ENCODE results near the gene CENPU.
"Not testable (repeated sequence)": the region's sequence is repeated elsewhere in the genome, so short reads cannot be mapped to it uniquely, and the experiment has no call there.

CENPU gene

DNA sequence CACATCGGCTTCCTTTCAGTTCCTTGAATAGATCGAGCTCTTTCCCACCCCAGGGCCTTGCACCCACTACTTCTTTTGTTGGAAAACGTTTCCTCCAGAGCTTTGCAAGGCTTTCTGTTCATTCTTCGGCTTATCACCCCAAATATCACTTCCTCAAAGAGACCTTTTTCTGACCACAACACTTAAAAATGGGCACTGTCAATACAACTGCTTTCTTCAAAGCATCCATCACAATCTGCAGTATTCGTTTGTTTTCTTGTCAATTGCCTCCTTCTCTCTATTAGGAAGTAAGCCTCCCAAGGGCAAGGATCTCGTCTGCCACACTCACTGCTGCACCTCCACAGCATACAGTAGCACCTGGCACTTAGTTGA lies 17.7 kb upstream of the CENPU start:
- no peak for DNase-seq

DNA sequence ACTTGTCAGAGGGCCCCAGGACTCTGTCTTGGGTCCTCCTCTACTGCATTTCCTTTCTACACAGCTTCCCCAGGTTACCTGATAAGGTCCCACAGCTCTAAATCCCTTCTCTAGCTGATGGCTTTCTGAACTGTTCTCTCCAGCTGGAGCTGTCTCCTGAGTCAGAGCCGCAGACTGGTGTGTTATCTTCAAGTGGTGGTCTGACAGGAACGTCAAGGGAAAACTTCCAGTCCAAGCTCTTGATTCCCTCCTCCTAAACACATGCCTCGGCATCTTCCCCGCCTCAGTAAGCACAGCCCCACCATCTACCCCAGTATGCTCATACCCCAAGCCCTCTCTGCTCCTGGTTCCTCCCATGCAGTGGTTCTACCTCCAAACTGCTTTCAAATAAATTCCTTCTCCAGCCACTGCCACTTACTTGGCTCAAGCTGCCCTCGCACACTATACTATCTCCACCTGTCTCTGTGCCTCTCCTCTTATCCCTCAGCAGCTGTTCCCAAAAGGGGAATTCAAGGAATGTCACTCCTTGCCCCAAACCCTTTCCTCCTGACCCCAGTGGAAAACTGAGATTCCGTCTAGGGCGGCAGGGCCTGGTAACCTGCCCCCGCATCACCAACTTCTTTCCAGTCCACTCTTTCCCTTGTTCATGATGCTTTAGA lies 17.2 kb upstream of the CENPU start:
- no peak for DNase-seq

DNA sequence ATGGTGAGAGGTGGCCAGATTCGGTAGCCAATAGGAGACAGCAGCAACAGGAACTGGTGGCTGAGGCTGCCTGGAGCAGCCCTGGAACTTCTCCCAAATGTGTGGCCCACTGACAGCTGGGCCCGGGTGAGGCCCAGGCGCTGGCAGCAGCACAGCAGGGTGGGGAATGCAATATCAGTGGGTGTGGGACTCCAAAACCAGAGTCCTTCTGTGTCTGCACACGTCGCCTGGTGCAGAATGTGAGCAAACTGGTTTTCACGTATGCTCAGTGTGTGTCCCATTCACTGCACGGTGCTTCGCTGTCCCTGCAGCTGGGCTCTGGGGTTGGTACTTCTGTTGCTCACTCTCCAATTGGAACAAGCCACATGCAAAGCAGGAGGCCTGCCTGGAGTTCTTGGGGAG lies 14.4 kb upstream of the CENPU start:
- DNase-seq: no peak

DNA sequence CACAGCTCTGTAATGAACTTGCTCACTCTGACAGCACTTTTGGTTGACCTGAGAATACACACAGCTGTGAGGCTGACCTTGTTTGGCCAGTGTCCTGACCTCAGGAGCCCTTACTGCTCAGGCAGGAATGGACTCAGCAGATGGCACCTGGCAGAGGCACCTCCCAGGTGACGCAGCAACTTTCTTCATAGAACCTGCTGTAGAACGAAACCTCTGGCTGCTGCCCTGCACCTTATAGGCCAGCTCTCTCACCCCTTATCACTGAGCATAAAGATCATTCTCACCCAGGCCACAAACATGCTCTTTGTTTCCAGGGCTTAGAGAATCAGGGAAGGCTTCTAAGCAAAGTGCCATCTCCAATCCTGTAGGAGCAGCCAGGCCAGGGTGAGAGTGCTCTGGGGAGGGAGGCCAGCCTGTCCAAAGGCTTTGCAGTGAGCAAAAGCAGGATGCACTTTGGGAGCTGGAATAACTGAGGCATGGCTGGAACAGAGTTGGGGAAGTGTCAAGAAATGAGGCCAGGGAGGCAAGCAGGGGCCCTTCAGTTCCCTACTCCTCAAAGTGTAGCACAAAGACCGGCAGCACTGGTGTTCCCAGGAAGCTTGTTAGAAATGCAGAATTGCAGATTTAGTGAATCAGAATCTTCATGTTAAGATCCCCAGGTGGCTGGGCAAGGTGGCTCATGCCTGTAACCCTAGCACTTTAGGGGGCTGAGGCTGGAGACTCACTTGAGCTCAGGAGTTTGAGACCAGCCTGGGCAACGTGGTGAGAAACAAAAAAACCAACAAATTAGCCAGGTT lies 13.3 kb upstream of the CENPU start:
- no peak for DNase-seq

DNA sequence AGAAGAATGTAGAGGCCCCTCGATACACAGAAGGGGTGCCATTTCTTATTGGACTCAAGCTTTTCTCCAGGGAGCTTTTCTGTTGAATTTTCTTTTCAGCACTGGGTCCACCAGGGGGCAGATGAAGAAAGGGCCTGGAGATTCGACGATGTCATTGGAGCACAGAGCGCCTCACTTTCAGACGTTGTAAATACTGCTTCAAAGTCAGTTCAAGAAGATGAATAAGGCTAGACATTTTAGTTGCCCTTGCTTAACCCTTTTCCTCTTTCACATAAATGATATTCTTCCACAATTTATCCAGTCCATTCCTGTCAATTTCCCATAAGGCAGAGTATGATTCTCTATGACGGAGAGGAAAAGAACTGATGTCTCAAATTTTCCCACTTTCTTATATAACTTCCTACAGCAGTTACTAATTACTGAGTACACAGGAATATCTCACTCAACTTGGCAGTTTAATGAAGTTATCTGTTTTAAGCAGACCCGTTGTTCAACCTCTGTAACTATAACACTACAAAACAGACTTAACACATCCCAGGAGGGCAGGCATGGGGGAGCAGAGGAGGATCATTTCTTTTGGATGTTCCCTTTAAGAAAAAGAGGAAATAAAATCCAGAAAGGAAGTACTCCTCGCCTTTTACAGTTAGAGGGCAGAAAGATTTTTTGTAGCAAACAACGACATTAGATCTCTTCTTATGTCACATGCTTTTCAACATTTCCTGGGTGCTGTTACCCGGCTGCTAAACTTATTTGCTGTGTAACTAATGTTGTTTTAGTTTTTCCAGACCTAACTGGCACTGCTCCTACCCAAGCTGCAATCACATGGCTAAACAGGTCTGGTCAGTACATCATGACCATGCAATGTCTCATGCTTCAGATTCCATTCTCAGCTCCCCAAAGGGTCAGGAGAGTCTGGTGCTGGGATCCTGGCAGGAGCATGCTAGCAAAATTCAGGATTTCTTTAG lies 12.2 kb upstream of the CENPU start:
- peak; percentile 15 for DNase-seq

DNA sequence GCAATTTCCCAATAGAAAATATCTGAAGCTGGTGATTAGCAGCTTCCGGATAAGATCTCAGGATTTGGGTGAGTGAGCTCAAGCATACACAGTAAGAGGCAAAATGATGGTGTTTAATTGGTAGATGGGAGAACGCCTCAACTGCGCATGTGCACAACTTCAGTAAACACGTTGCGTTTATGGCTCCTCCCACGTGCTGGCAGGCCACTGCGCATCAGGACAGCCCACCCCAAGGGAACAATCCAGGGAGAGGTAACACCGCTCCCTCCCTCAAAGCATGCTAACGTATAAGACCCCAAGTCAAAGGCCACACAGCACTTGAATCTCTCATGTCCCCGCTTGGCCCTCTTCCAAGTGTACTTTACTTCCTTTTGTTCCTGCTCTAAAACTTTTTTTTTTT lies 10.3 kb upstream of the CENPU start:
- DNase-seq: no peak

DNA sequence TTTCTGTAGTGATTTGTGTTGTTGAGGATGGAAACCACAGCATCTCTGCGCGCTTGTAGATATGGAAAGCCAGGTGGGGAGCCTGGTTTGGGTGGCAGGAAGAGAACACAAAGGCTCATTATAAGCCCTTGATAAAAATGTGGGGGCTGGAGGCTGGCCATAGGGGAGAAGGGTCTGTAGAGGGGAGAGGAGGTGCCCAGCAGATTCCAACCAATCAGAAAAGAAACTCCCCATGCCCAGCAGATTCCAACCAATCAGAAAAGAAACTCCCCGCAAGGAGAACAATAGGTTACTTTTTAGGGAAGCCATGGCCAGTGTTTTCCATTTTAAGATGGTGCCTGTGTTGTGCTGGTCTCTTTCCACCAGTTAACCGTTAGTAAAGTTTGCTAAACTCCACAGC lies 9.8 kb upstream of the CENPU start:
- DNase-seq: no peak

DNA sequence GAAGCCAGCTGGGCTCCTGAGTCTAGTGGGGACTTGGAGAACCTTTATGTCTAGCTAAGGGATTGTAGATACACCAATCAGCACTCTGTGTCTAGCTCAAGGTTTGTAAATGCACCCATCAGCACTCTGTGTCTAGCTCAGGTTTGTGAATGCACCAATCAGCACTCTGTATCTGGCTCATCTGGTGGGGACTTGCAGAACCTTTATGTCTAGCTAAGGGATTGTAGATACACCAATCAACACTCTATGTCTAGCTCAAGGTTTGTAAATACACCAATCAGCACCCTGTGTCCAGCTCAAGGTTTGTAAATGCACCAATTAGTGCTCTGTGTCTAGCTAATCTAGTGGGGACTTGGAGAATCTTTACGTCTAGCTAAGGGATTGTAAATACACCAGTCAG lies 7.8 kb upstream of the CENPU start:
- not testable (repeated sequence) for DNase-seq

DNA sequence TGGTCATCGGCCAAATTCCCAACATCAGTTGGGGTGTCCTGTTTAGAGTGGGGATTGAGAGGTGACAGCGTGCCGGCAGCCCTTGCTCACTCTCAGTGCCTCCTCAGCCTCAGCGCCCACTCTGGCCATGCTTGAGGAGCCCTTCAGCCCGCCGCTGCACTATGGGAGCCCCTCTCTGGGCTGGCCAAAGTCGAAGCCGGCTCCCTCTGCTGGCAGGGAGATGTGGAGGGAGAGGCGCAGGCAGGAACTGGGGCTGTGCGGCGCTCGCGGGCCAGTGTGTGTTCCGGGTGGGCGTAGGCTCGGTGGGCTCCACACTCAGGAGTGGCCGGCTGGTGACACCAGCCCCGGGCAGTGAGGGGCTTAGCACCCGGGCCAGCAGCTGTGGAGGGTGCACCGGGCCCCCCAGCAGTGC lies 7.1 kb upstream of the CENPU start:
- DNase-seq: no peak

DNA sequence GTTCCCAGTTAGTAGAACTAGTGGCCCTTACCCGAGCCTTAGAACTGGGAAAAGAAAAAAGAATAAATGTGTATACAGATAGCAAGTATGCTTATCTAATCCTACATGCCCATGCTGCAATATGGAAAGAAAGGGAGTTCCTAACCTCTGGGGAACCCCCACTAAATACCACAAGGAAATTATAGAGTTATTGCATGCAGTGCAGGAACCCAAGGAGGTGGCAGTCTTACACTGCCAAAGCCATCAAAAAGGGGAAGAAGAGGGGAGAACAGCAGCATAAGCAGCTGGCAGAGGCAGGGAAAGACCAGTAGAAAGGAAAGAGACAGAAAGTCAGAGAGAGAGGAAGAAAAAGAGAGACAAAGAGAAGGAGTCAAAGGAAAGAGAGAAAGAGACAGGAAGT lies 5.7 kb upstream of the CENPU start:
- DNase-seq: not testable (repeated sequence)

DNA sequence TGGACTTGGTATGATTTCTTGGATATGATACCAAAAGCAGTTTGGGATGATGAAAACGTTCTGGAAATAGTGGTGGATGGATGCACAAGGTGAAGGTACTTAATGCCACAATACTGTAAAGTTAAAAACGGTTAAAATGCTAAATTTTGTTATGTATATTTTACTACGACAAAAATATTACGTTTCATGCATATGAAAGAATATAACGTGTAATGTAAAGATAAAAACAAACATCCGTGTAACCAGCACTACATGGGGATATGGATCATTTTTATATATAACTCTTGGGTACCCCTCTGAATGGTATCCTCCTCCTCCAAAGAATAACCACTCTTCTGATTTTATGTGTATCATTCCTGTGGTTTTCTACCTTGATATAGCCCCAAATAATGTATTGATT lies 862 bp upstream of the CENPU start:
- no peak for DNase-seq

DNA sequence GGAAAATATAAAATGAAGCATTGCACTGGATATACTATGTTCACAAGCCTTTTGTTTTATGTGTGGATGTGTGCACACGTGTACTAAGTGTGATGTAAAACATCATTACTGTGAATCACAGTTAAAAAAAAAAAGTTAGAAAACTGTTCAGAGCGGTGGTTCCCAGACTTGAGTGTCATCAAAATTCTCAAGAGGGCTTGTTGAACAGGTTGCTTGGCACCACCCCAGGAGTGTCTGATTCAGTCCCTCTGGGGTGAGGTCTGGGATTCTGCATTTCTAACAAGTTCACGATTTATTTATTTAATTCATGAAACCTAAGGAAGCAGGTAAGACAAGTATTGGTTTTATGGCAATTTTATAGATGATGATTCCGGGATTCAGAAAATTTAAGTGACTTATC lies 1.8 kb downstream of the CENPU start:
- no peak for DNase-seq

DNA sequence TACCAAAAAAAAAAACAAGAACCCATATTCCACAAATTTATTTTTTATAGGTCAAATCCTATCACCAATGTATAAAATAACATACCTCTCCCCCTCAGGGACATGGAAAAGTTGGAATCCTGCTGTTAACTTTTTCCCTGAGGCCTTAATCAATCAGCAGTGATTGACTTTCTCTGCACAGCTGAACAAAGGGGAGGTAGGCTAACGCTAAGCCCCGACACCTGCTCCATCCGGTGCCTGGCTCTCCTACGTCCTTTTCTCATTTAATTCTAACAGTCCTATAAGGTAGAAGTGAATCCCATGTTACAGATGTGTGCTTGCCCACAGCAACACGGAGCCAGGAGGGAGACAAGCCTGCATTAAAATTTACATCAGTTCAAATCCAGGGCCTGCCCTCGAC lies 2.8 kb downstream of the CENPU start:
- DNase-seq: no peak

DNA sequence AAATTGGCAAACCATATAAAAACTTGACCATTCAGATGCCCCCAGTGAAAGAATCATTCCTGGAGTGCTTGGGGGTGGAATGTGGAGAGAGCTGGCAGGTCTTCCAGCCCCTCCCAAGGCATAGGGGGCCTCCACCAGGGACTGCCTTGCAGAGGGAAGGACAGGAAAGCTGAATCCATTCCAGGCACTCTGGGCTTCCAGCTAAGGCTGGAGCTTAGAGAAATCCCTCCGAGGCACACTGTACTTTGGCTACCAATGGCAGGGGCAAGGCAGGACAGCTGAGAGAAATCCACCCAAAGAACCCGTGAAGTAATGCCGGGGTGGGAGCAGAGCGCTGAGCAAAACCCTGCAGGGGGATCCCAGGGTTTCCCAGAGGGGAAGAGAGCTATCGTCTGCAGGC lies 4.0 kb downstream of the CENPU start:
- no peak for DNase-seq

DNA sequence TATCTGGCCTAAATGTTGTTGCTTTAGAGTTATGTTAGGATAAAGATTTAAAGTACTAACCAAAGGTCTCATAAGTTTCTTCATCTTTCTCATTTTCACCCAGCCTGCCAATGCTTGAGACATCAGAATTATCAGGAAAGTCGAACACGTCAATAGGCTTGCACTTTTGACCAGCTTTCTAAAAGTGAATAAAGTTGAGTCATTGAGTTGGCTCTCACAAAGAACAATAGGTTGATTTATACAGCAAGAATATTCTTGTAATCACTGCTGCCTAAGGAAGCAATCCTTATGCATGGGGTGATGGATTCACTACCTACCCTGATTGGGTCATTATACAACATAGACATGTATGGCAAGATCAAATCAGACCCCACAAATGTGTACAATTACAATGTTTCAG lies 5.0 kb downstream of the CENPU start:
- DNase-seq: no peak

DNA sequence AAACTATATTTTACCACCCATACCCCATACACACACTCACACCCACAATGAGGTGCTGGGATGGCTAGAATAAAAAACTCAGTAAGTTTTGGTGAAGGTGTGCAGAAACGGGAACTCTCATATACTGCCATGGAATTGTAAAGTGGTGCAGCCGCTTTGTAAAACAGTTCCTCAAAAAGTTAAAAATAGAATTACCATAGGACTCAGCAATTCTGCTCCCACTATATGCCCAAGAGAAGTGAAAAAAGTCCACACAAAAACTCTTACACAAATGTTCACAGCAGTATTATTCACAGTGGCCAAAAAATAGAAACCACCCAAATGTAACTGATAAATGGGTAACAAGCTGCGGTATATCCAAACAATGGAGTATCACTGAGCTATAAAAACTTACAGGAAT lies 6.5 kb downstream of the CENPU start:
- DNase-seq: no peak

DNA sequence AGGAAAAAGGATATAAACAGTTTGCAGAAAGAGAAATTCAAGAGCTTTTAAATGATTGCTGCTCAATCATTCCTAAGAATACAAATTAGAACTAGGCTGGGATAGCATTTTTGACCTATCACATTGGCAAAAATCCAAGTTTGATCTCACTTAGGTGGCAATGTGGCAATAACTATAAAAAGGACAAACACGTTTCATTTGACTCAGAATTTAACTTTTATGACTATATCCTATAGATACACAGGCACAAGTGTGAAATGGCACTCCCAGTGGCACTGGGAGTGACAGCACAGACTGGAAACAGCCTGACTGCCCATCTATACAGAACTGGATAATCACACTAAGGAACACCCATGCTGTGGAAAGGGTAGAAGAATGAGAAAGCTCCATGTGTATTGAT lies 11.1 kb downstream of the CENPU start:
- no peak for DNase-seq

DNA sequence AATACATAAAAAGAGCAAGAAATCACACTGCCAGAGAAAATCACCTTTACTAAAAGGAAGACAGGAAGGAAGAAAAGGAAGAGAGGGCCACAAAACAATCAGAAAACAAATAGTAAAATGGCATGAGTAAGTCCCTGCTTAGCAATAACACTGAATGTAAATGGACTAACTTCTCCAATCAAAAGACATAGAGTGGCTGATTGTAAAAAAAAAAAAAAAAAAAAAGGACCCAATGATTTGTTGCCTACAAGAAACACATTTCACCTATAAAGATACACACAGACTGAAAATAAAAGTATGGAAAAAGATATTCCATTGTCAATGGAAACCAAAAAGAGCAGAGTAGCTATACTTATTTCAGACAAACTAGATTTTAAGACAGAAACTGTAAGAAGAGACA lies 12.6 kb downstream of the CENPU start:
- DNase-seq: no peak

DNA sequence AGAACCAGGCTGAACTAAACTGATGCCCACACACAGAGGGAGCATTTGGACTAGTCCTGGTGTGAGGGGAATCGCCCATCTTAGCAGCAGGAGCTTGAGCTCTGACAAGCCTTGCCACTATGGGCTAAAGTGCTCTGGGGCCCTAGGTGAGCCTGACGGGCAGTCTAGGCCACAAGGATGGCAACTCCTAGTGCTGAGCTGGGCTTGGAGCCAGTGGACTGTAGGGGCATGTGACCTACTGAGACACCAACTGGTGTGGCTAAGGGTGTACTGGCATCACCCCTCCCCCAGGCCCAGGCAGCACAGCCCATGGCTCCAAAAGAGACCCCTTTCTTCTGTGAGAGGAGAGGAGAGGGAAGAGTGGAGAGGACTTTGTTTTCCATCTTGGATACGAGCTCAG lies 14.5 kb downstream of the CENPU start:
- DNase-seq: no peak

DNA sequence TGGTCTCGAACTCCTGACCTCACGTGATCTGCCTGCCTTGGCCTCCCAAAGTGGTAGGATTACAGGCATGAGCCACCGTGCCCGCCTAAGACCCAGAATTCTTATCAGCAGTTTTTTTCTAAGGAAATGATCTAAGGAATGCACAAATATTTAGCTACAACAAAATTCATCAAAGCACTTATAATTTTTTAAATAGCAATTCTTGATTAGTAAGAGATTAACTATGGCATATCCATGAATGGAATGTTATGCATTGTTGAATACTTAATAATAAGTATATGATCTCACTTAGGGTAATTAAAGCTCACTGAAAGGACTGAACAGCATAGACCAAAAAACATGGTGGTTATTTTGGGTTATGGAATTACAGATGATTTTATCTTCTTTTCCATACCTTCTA lies 18.4 kb downstream of the CENPU start:
- DNase-seq: no peak

DNA sequence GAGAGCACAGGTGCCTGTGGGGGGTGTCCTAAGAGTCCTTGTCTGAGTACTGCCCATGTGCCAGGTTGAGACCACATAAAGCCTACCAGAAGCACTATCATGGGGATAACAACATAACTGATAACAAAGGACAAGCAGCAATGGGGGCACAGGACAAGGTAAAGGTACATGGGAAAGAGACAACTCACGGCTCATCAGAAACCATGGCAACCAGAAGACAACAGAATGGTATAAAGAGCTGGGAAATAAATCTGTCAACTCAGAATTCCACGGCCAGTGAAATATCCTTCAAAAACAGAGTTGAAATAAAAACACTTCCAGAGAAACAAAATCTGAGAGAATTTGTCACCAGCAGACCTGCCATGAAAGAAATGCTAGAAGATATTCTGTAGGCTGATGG lies 20.0 kb downstream of the CENPU start:
- no peak for DNase-seq

DNA sequence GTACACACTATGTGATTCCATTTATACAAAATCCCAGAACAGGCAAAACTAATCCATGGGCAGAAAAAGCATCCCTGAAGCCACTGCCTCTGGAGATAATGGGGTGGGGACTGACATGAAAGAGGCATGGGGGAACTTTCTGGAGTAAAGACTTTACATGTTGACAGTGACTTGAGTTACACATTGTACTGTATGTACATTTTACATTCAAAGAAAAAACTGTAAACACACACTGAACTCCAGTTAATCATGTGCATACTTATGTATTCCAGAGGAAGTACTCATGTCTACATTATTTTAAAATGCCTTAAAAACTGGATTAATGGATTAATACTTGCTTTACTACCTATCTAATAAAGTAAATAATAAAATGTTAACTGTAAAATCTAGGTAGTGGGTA lies 21.6 kb downstream of the CENPU start:
- DNase-seq: no peak

DNA sequence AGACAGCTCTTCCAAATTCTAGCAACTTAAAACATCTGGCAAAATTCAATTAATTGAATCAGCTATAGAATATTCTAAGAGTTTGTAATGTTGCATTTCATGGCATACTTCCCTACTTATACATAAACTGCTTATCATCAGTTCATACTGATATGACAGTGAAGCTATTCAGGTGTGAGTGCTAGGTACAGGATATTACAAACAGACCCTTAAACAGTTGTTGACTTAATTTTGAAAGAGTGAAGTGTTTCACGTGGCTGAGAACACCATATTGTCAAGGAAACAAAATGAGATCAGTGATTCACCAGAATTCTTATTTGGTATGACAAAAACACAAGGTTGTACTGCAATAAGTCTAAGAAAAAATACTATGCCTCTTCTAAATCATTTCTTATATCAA lies 27.4 kb downstream of the CENPU start:
- DNase-seq: no peak

DNA sequence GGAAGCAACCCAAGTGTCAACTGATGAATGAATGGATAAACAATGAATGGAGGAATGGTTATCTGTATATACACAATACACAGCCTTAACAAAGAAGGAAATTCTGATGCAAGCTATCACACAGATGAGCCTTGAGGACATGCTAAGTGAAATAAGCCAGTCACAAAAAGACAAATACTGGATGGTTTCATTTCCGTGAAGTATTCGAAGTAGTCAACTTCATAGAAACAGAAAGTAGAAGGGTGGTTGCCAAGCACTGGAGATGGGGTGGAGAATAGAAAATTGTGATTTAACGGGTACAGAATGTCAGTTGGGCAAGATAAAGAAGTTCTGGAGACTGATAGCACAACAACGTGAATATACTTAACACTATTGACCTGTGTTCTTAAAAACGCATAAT lies 28.2 kb downstream of the CENPU start:
- no peak for DNase-seq
